Ishikawa (cell line): ENCODE measurements around the gene KCNF1.

Experiments
- CEBPB ChIP-seq: IDR thresholded peaks from 2 replicates; pipeline ENCODE4 v1.6.1; 2012
- CREB1 ChIP-seq: IDR thresholded peaks from 2 replicates; pipeline ENCODE4 v1.6.1; 2012; ENCODE audit warnings: low read depth
- EGR1 ChIP-seq: IDR thresholded peaks from 2 replicates; pipeline ENCODE4 v1.6.1; 2012
- EP300 ChIP-seq: IDR thresholded peaks from 2 replicates; pipeline ENCODE4 v1.6.1; 2012; ENCODE audit warnings: borderline replicate concordance
- FOXM1 ChIP-seq: IDR thresholded peaks from 2 replicates; pipeline ENCODE4 v1.6.1; 2012; ENCODE audit warnings: low read depth, borderline replicate concordance
- NFIC ChIP-seq: IDR thresholded peaks from 2 replicates; pipeline ENCODE4 v1.6.1; 2012
- RAD21 ChIP-seq: IDR thresholded peaks from 2 replicates; pipeline ENCODE4 v1.6.1; 2012; ENCODE audit warnings: low read depth
- REST ChIP-seq: IDR thresholded peaks from 2 replicates; pipeline ENCODE4 v1.6.1; 2012; ENCODE audit warnings: low read depth, mild to moderate bottlenecking
- TAF1 ChIP-seq: IDR thresholded peaks from 2 replicates; pipeline ENCODE4 v1.6.1; 2012; ENCODE audit warnings: low read depth, mild to moderate bottlenecking
- TCF12 ChIP-seq: IDR thresholded peaks from 2 replicates; pipeline ENCODE4 v1.6.1; 2012; ENCODE audit warnings: low read depth
- TEAD4 ChIP-seq: IDR thresholded peaks from 2 replicates; pipeline ENCODE4 v1.6.1; 2012
- YY1 ChIP-seq: IDR thresholded peaks from 2 replicates; pipeline ENCODE4 v1.6.1; 2012; ENCODE audit warnings: low read depth
- ZBTB7A ChIP-seq: IDR thresholded peaks from 2 replicates; pipeline ENCODE4 v1.6.1; 2012; ENCODE audit warnings: low read depth
- TF ChIP-seq, protein P1 (sequence below): IDR thresholded peaks from 2 replicates; pipeline ENCODE4 v1.6.1; 2012
- TF ChIP-seq, protein P2 (sequence below): IDR thresholded peaks from 2 replicates; pipeline ENCODE4 v1.6.1; 2012

The KCNF1 gene

DNA sequence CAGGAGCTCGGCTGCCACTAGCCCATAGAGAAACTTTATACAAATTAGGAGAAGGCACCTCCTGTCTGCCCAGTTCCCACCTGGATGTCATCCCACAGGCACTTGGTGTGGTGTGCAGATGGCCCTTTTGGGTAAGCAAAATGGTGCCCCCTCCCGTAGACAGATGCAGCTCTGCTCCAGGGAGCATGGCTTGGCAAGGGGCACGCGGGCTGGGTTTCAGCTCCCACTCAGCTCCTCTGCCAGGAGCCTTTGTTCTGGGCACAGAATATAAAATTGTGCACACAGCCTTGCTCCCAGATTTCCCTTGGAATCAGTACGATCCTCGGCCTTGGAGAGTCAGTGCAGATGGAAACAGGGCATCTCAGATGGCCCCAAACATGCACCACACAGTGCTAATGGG lies 20.3 kb upstream of the KCNF1 start:
- TF ChIP-seq REST (no peak), EGR1 (no peak), CEBPB (no peak), ZBTB7A (no peak), YY1 (no peak), CREB1 (no peak), NFIC (no peak), FOXM1 (no peak), RAD21 (no peak), TCF12 (no peak), EP300 (no peak), TEAD4 (no peak), TAF1 (no peak)
- TF ChIP-seq, protein P1, sequence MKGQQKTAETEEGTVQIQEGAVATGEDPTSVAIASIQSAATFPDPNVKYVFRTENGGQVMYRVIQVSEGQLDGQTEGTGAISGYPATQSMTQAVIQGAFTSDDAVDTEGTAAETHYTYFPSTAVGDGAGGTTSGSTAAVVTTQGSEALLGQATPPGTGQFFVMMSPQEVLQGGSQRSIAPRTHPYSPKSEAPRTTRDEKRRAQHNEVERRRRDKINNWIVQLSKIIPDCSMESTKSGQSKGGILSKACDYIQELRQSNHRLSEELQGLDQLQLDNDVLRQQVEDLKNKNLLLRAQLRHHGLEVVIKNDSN = no peak
- TF ChIP-seq, protein P2, sequence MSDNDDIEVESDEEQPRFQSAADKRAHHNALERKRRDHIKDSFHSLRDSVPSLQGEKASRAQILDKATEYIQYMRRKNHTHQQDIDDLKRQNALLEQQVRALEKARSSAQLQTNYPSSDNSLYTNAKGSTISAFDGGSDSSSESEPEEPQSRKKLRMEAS = no peak

GRCh38 chr2:10891848-10892247 lies 19.9 kb upstream of the KCNF1 start:
- no peak for TF ChIP-seq CREB1
- no peak for TF ChIP-seq EGR1
- no peak for TF ChIP-seq ZBTB7A
- TF ChIP-seq, protein P1 = no peak
- TF ChIP-seq, protein P2 = no peak
- TF ChIP-seq FOXM1 = no peak
- TF ChIP-seq TEAD4 = no peak
- no peak for TF ChIP-seq NFIC
- no peak for TF ChIP-seq TAF1
- TF ChIP-seq REST = no peak
- no peak for TF ChIP-seq YY1
- no peak for TF ChIP-seq CEBPB
- no peak for TF ChIP-seq EP300
- TF ChIP-seq TCF12 = no peak
- TF ChIP-seq RAD21 = no peak

GRCh38 chr2:10892316-10892715 lies 19.4 kb upstream of the KCNF1 start:
- TF ChIP-seq RAD21 (no peak), EP300 (no peak), CEBPB (no peak), NFIC (no peak), YY1 (no peak), EGR1 (no peak), FOXM1 (no peak), TCF12 (no peak), ZBTB7A (no peak), CREB1 (no peak), REST (no peak)
- TF ChIP-seq, protein P2 = no peak

DNA sequence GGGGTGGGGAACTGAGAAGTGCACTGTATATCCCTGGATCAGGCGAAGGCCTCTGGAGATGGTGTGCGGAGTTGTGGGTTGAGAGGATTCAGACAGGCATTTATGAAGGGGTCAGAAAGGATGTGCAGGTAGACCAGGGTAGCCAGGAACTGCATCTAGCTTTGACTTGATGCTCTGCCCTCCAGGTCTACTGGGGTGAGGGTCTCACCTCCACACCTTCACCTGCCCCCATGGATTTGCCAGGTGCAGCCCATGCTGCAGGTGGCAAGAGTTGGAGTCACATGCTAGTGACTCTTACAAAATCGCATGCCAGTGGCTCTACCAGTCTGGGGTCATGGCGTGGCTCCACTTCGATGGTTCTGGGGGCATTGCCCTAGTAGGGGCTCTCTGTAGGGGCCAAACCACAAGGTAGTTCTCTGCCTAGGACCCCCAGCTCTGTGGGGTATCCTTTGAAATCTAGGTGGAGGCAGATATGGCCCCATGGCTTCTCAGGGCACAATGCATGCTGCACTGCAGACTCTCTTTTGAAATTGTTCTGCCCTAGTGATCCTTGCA lies 18.9 kb upstream of the KCNF1 start:
- TF ChIP-seq EP300 (no peak), CEBPB (no peak), RAD21 (no peak), TEAD4 (no peak), TCF12 (no peak), EGR1 (no peak), ZBTB7A (no peak), NFIC (no peak), YY1 (no peak), CREB1 (no peak), REST (no peak), TAF1 (no peak), FOXM1 (no peak)
- TF ChIP-seq, protein P1 = no peak
- TF ChIP-seq, protein P2 = no peak
